HepG2 (cell line): ENCODE results near the gene USP34. TPM values are rescaled to one million over a fixed set of nuclear protein-coding genes. Genes with fewer than 3 reads are reported as not detected.

Experiments used
- ATAC-seq: fragments of 200-7000 bp; cut with Tn5 transposase; 3 replicates; pipeline ENCODE4 v1.9.1; 2020; ENCODE audit warnings: mild to moderate bottlenecking, moderate library complexity
- BruUV-seq: library from RNA; stranded (reverse); fragments of 400-500 nt; replicated peaks from 2 replicates; lab custom pipeline; 2021; lab: Mats Ljungman, UMichigan
- CTCF ChIA-PET: fragments of 300-600 bp; formaldehyde crosslinking; extraction: SDS; loops from one replicate; lab custom pipeline; 2021; ENCODE audit warnings: low total read pairs, inconsistent platforms, low intra/inter-chr PET ratio; lab: Yijun Ruan, JAX
- POLR2A ChIA-PET: fragments of 350-600 bp; sonication (Branson Sonifier 250); formaldehyde crosslinking; loops from one replicate; lab custom pipeline; 2020; ENCODE audit warnings: antibody characterized with exemption, inconsistent platforms; lab: Yijun Ruan, JAX
- DNase-seq: peaks from one replicate; pipeline ENCODE4 v3.0.0-alpha.2; 2015; ENCODE audit warnings: low spot score
- FAIRE-seq: peaks from 3 replicates; lab custom pipeline; 2011; peaks lifted over from hg19 to GRCh38; lab: Jason Lieb, UNC
- H2AFZ ChIP-seq: one replicate; pipeline ENCODE4 v1.6.1; 2011; ENCODE audit warnings: low read length, inconsistent platforms
- H3K27ac ChIP-seq: fragments of 300-600 bp; 3 replicates; pipeline ENCODE4 v1.8.0; 2011; ENCODE audit warnings: mixed run types, mild to moderate bottlenecking, mixed read lengths, low read length, inconsistent platforms; ENCODE audit not compliant: insufficient read depth; ENCODE audit errors: extremely low read length
- H3K27me3 ChIP-seq, 2 experiments: fragments of 200-600 bp in 1 of 2; 2 replicates in 1 of 2; 3 replicates in 1 of 2; pipeline versions ENCODE4 v1.6.0 to v1.8.0; 2011; ENCODE audit warnings: low read length in 2 of 2, mild to moderate bottlenecking in 2 of 2, moderate library complexity in 2 of 2, inconsistent platforms in 1 of 2; ENCODE audit not compliant: insufficient read depth in 2 of 2, control insufficient read depth in 1 of 2
- H3K36me3 ChIP-seq, 2 experiments: fragments of 200-600 bp in 1 of 2; replicated peaks in 1 of 2; 2 replicates in 1 of 2; 3 replicates in 1 of 2; pipeline versions ENCODE4 v1.5.1 to v1.8.0; 2011; ENCODE audit warnings: low read length in 2 of 2, inconsistent platforms in 1 of 2; ENCODE audit not compliant: insufficient read depth in 2 of 2, control insufficient read depth in 1 of 2
- H3K4me1 ChIP-seq: 2 replicates; pipeline ENCODE4 v1.5.1; 2012; ENCODE audit warnings: low read length, inconsistent platforms; ENCODE audit not compliant: insufficient read depth
- H3K4me2 ChIP-seq: 2 replicates; pipeline ENCODE4 v1.6.0; 2011; ENCODE audit warnings: low read depth, low read length, inconsistent platforms
- H3K4me3 ChIP-seq, 3 experiments: fragments of 200-600 bp in 1 of 3; sonication (generic), shearing (Covaris generic) in 1 of 3; replicated peaks in 1 of 3; 2 replicates each; pipeline ENCODE4 v1.5.1; 2011 to 2016; ENCODE audit warnings: low read length in 3 of 3, inconsistent platforms in 2 of 3, low read depth in 2 of 3, mild to moderate bottlenecking in 2 of 3, control low read depth in 1 of 3, mixed read lengths in 1 of 3; ENCODE audit not compliant: insufficient read depth in 1 of 3
- H3K79me2 ChIP-seq: one replicate; pipeline ENCODE4 v1.6.1; 2011; ENCODE audit warnings: low read length, inconsistent platforms; ENCODE audit not compliant: insufficient read depth
- H3K9ac ChIP-seq: 2 replicates; pipeline ENCODE4 v1.6.0; 2011; ENCODE audit warnings: mild to moderate bottlenecking, low read depth, low read length, inconsistent platforms; ENCODE audit not compliant: insufficient read depth
- H3K9me3 ChIP-seq: 2 replicates; pipeline ENCODE4 v1.5.1; 2012; ENCODE audit warnings: mild to moderate bottlenecking, low read length
- H4K20me1 ChIP-seq: 2 replicates; pipeline ENCODE4 v1.6.0; 2011; ENCODE audit warnings: inconsistent platforms, mild to moderate bottlenecking, low read length, moderate library complexity; ENCODE audit not compliant: insufficient read depth
- DNMT1 ChIP-seq: sonication (generic); formaldehyde crosslinking; IDR thresholded peaks from 2 replicates; pipeline ENCODE4 v1.5.1; 2020; ENCODE audit warnings: mild to moderate bottlenecking, missing genetic modification reagents
- FOSL1 ChIP-seq: sonication (generic); formaldehyde crosslinking; IDR thresholded peaks from 2 replicates; pipeline ENCODE4 v1.9.0; 2021; ENCODE audit warnings: missing genetic modification reagents, borderline replicate concordance
- HDAC1 ChIP-seq: sonication (generic); formaldehyde crosslinking; IDR thresholded peaks from 2 replicates; pipeline ENCODE4 v1.5.1; 2020; ENCODE audit warnings: mild to moderate bottlenecking, missing genetic modification reagents
- KDM5A ChIP-seq: fragments of 200-600 bp; sonication (generic); IDR thresholded peaks from 2 replicates; pipeline ENCODE4 v1.7.0; 2018; ENCODE audit warnings: antibody characterized with exemption, mild to moderate bottlenecking, low read length, borderline replicate concordance
- MYNN ChIP-seq: sonication (generic); formaldehyde crosslinking; IDR thresholded peaks from 2 replicates; pipeline ENCODE4 v1.4.0; 2020; ENCODE audit warnings: mild to moderate bottlenecking, low read depth, missing genetic modification reagents
- NFE2L1 ChIP-seq: sonication (generic); formaldehyde crosslinking; IDR thresholded peaks from 2 replicates; pipeline ENCODE4 v1.4.0; 2020; ENCODE audit warnings: missing genetic modification reagents, mild to moderate bottlenecking, borderline replicate concordance
- PHB2 ChIP-seq: fragments of 450-650 bp; IDR thresholded peaks from 2 replicates; pipeline ENCODE4 v1.6.1; 2018; ENCODE audit not compliant: partially characterized antibody
- TEAD3 ChIP-seq: optimal IDR thresholded peaks from 2 replicates; pipeline ENCODE3; 2016; ENCODE audit warnings: borderline replicate concordance
- ZNF570 ChIP-seq: sonication (generic); formaldehyde crosslinking; IDR thresholded peaks from 2 replicates; pipeline ENCODE4 v1.4.0; 2020; ENCODE audit warnings: mild to moderate bottlenecking, missing genetic modification reagents, borderline replicate concordance
- ZNF629 ChIP-seq: sonication (generic); formaldehyde crosslinking; conservative IDR thresholded peaks from 2 replicates; pipeline ENCODE4 v1.5.0; 2020; ENCODE audit warnings: missing genetic modification reagents
- ZNF776 ChIP-seq: sonication (generic); formaldehyde crosslinking; IDR thresholded peaks from 2 replicates; pipeline ENCODE4 v1.4.0; 2020; ENCODE audit warnings: mild to moderate bottlenecking, missing genetic modification reagents
- WGBS: methylation state at CpG from one replicate; pipeline ENCODE4 v1.1.6; 2017; ENCODE audit warnings: low lambda C conversion rate; 5-methylcytosine and 5-hydroxymethylcytosine counted together
- in situ Hi-C: cut with HindIII; loops from 2 replicates; pipeline ENCODE4 v1.10.0; 2017; ENCODE audit warnings: low pct_unique_long_range_greater_than_20kb; ENCODE audit not compliant: extremely low pct_ligation_motif_present
- intact Hi-C: fragments of 100-400 bp; cut with micrococcal nuclease; formaldehyde crosslinking; loops from one replicate; pipeline ENCODE4 v1.10.0; 2022; ENCODE audit not compliant: unreplicated experiment
- polyA plus RNA-seq, 8 experiments: library from polyadenylated mRNA; depleted of rRNA in 3 of 8; stranded (reverse) in 7 of 8; unstranded in 1 of 8; fragments of >200 nt; fragmentation: Illumina TruSeq in 4 of 8; extraction: Trizol in 4 of 8; gene quantifications; 2 replicates each; pipeline versions ENCODE4 v1.2.1 to v1.2.3, GENCODE V29; 2011 to 2016; ENCODE audit warnings: low read depth in 4 of 8, missing spikeins in 1 of 8, mixed read lengths in 1 of 8; ENCODE audit not compliant: insufficient read depth in 1 of 8
- total RNA-seq, 5 experiments: library from RNA; depleted of rRNA; stranded (reverse); fragments of >200 nt; fragmentation: Illumina TruSeq; extraction: Trizol; gene quantifications; 2 replicates each; pipeline ENCODE4 v1.2.3, GENCODE V29; 2016; ENCODE audit warnings: low read depth in 1 of 5
- TF ChIP-seq, protein P1 (sequence below): sonication (generic); formaldehyde crosslinking; IDR thresholded peaks from 2 replicates; pipeline ENCODE4 v1.5.1; 2020; ENCODE audit warnings: mild to moderate bottlenecking, missing genetic modification reagents
- TF ChIP-seq, protein P2 (sequence below): sonication (generic); formaldehyde crosslinking; IDR thresholded peaks from 2 replicates; pipeline ENCODE4 v1.5.0; 2020; ENCODE audit warnings: mild to moderate bottlenecking, missing genetic modification reagents, borderline replicate concordance
- TF ChIP-seq, protein P3 (sequence below): sonication (generic); formaldehyde crosslinking; IDR thresholded peaks from 2 replicates; pipeline ENCODE4 v1.5.1; 2020; ENCODE audit warnings: mild to moderate bottlenecking, missing genetic modification reagents, borderline replicate concordance

The USP34 gene
- total and polyA plus RNA-seq, 2 of the 13 experiments (the other 11 are each of a cell fraction or from before 2014, with no cell fraction given): 99.2 to 100 TPM

DNA sequence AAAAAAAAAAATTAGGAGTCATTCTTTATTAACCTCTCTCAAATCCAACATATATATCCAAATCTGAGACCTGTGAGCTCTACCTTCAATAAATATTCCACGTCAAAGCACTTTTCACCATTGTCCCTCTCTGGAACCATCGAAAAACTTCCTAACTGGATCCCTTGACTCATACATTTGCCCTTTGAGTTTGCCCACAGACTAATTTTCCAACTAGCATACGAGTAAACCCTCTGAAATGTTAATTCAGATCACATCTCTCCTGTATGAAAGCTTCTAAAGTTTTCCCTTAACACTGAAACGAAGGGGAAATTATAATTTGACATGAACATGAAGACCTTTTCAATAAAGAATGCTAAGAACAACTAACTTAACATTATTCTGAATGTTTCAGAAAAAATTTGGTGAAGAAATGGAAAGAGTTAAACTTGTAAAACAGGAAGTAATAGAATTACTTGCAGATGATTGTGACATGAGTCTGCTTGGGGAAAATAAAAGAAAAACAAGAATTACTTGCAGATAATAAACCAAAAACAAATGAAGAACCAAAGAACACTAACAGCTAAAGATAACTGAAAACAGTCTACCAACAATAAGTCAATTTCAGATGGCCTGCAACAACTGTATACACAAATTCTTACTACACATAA is 198.3 kb downstream of the USP34 start:
- no peak overlapping the region for H2AFZ ChIP-seq
- no peak overlapping the region for H3K27ac ChIP-seq
- H3K36me3 ChIP-seq: peaks cover 6 to 36% of the 10 kb centered on the region in 2 experiments
- H4K20me1 ChIP-seq: no peaks in the 10 kb centered on the region
- H3K9ac ChIP-seq: no peak overlapping the region
- H3K4me1 ChIP-seq: peaks cover 2% of the 10 kb centered on the region
- DNase-seq (no peak), ATAC-seq (no peak), FAIRE-seq (no peak)
- ChIA-PET CTCF (no interaction called here), POLR2A (no interaction called here)
- no peak overlapping the region for H3K4me3 ChIP-seq
- no peaks in the 10 kb centered on the region for H3K79me2 ChIP-seq
- intact Hi-C loops (no loop called here), in situ Hi-C loops (no loop called here)
- BruUV-seq: no TSS peak
- no peaks in the 10 kb centered on the region for H3K27me3 ChIP-seq
- 96% methylated on average over 4 of the region's 4 CpGs for WGBS
- no peak overlapping the region for H3K4me2 ChIP-seq
- H3K9me3 ChIP-seq: no peaks in the 10 kb centered on the region
- TF ChIP-seq TEAD3 (CRISPR knock-in tag): no peak
- TF ChIP-seq, protein P1, sequence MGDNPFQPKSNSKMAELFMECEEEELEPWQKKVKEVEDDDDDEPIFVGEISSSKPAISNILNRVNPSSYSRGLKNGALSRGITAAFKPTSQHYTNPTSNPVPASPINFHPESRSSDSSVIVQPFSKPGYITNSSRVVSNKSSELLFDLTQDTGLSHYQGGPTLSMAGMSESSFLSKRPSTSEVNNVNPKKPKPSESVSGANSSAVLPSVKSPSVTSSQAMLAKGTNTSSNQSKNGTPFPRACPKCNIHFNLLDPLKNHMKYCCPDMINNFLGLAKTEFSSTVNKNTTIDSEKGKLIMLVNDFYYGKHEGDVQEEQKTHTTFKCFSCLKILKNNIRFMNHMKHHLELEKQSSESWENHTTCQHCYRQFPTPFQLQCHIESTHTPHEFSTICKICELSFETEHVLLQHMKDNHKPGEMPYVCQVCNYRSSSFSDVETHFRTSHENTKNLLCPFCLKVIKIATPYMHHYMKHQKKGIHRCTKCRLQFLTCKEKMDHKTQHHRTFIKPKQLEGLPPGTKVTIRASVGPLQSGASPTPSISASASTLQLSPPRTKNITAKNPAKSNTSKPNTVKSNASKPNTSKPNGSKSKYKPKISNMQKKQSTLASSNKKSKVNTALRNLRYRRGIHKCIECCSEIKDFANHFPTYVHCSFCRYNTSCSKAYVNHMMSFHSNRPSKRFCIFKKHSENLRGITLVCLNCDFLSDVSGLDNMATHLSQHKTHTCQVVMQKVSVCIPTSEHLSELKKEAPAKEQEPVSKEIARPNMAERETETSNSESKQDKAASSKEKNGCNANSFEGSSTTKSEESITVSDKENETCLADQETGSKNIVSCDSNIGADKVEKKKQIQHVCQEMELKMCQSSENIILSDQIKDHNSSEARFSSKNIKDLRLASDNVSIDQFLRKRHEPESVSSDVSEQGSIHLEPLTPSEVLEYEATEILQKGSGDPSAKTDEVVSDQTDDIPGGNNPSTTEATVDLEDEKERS (CRISPR knock-in tag): no peak
- TF ChIP-seq HDAC1 (CRISPR knock-in tag): no peak
- no peak for TF ChIP-seq FOSL1
- no peak for TF ChIP-seq NFE2L1 (CRISPR knock-in tag)
- TF ChIP-seq, protein P2, sequence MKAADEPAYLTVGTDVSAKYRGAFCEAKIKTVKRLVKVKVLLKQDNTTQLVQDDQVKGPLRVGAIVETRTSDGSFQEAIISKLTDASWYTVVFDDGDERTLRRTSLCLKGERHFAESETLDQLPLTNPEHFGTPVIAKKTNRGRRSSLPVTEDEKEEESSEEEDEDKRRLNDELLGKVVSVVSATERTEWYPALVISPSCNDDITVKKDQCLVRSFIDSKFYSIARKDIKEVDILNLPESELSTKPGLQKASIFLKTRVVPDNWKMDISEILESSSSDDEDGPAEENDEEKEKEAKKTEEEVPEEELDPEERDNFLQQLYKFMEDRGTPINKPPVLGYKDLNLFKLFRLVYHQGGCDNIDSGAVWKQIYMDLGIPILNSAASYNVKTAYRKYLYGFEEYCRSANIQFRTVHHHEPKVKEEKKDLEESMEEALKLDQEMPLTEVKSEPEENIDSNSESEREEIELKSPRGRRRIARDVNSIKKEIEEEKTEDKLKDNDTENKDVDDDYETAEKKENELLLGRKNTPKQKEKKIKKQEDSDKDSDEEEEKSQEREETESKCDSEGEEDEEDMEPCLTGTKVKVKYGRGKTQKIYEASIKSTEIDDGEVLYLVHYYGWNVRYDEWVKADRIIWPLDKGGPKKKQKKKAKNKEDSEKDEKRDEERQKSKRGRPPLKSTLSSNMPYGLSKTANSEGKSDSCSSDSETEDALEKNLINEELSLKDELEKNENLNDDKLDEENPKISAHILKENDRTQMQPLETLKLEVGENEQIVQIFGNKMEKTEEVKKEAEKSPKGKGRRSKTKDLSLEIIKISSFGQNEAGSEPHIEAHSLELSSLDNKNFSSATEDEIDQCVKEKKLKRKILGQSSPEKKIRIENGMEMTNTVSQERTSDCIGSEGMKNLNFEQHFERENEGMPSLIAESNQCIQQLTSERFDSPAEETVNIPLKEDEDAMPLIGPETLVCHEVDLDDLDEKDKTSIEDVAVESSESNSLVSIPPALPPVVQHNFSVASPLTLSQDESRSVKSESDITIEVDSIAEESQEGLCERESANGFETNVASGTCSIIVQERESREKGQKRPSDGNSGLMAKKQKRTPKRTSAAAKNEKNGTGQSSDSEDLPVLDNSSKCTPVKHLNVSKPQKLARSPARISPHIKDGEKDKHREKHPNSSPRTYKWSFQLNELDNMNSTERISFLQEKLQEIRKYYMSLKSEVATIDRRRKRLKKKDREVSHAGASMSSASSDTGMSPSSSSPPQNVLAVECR (CRISPR knock-in tag): no peak
- TF ChIP-seq MYNN (CRISPR knock-in tag): no peak
- TF ChIP-seq, protein P3, sequence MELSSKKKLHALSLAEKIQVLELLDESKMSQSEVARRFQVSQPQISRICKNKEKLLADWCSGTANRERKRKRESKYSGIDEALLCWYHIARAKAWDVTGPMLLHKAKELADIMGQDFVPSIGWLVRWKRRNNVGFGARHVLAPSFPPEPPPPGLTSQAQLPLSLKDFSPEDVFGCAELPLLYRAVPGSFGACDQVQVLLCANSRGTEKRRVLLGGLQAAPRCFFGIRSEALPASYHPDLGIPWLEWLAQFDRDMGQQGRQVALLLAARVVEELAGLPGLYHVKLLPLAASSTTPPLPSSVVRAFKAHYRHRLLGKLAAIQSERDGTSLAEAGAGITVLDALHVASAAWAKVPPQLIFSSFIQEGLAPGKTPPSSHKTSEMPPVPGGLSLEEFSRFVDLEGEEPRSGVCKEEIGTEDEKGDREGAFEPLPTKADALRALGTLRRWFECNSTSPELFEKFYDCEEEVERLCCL: no peak
- TF ChIP-seq KDM5A: no peak
- no peak for TF ChIP-seq DNMT1
- TF ChIP-seq ZNF570 (CRISPR knock-in tag): no peak
- no peak for TF ChIP-seq PHB2
- TF ChIP-seq ZNF629 (CRISPR knock-in tag): no peak
- no peak for TF ChIP-seq ZNF776 (CRISPR knock-in tag)
